Adrenal gland (tissue), 12 donors: Measurements from ENCODE around the gene ARHGAP18. TPM values are rescaled to one million over a fixed set of nuclear protein-coding genes. Genes with fewer than 3 reads are reported as not detected.

Source experiments
- DNase-seq, 7 donors: peaks; one replicate each; pipeline ENCODE4 v3.0.0-alpha.2; 2019 to 2020
- H3K27ac ChIP-seq, 5 donors: fragments of 200-600 bp; sonication (generic) in 4 of 5; 1 replicate in 3 of 5; 2 replicates in 2 of 5; pipeline versions ENCODE4 v1.5.1 to v1.8.0; 2016 to 2020; ENCODE audit warnings: mild to moderate bottlenecking in 1 of 5
- H3K27me3 ChIP-seq: fragments of 200-600 bp; 2 replicates; pipeline ENCODE4 v1.8.0; 2021
- H3K36me3 ChIP-seq, 2 donors: fragments of 200-600 bp; replicated peaks in 1 of 2; 1 replicate in 1 of 2; 2 replicates in 1 of 2; pipeline versions ENCODE4 v1.5.1 to v1.8.0; 2018 to 2022
- H3K4me1 ChIP-seq, 2 donors: fragments of 200-600 bp; replicated peaks in 1 of 2; 1 replicate in 1 of 2; 2 replicates in 1 of 2; pipeline versions ENCODE4 v1.5.1 to v1.8.0; 2018 to 2021
- H3K4me3 ChIP-seq, 4 donors: fragments of 200-600 bp; sonication (generic) in 3 of 4; one replicate each; pipeline ENCODE4 v1.5.1; 2016 to 2018
- H3K9me3 ChIP-seq, 3 donors: fragments of 200-600 bp; sonication (generic) in 1 of 3; replicated peaks in 1 of 3; 1 replicate in 2 of 3; 2 replicates in 1 of 3; pipeline versions ENCODE4 v1.5.1 to v1.8.0; 2016 to 2021
- CTCF ChIP-seq, 6 experiments: fragments of 450-650 bp in 4 of 6; fragments of 200-600 bp in 2 of 6; sonication (generic) in 1 of 6; IDR thresholded peaks; 1 replicate in 5 of 6; 2 replicates in 1 of 6; pipeline versions ENCODE4 v1.5.1 to v1.8.0; 2016 to 2021; ENCODE audit warnings: antibody characterized with exemption in 6 of 6, mild to moderate bottlenecking in 2 of 6, moderate library complexity in 1 of 6
- POLR2A ChIP-seq, 2 donors: fragments of 450-650 bp; IDR thresholded peaks; one replicate each; pipeline ENCODE4 v1.6.1; 2017; ENCODE audit warnings: antibody characterized with exemption in 2 of 2, mild to moderate bottlenecking in 2 of 2, moderate library complexity in 1 of 2
- WGBS, 4 donors: extraction: QIAGEN DNeasy Blood & Tissue Kit in 2 of 4; methylation state at CpG; one replicate each; pipeline versions ENCODE4 v1.1.5 to v1.1.7; 2013 to 2017; 5-methylcytosine and 5-hydroxymethylcytosine counted together
- intact Hi-C, 2 donors: fragments of 100-400 bp; cut with DNase I; formaldehyde crosslinking; loops; one replicate each; pipeline versions ENCODE4 v1.14.1 to v1.15.0; 2022 to 2023
- polyA plus RNA-seq, 3 donors: library from polyadenylated mRNA; stranded (reverse); fragments of 200-250 nt in 2 of 3; fragments of 350-450 nt in 1 of 3; fragmentation: Illumina TruSeq in 1 of 3; extraction: RNeasy Lipid Tissue Mini Kit (QIAGEN cat#74804) in 1 of 3; gene quantifications; one replicate each; pipeline ENCODE4 v1.2.3, GENCODE V29; 2013 to 2014
- total RNA-seq, 9 donors: library from RNA; depleted of rRNA in 4 of 9; stranded (reverse); fragments of >200 nt in 4 of 9; fragments of 120-200 nt in 1 of 9; fragmentation: NEBNext Ultra II Directional in 1 of 9; extraction: Animal tissue kit (Norgen Biotek cat#: 25700) in 1 of 9; gene quantifications; one replicate each; pipeline versions ENCODE4 v1.1.0 to v1.2.4, GENCODE V29; 2013 to 2023
- donor health status: healthy with polysubstance abuse.
- donor health status: Bipolar disorder and iron deficiency.
- donor health status: DM: yes; HTN: yes; CAD: no.
- donor health status: DM: no; HTN: no; CAD: no.
- donor health status: DM: no; HTN: no; CAD: no.
- donor health status: DM: yes; HTN: yes; CAD: no.

ARHGAP18 gene
- total and polyA plus RNA-seq, 12 donors = 22.0 to 101 (median 75.8) TPM

GRCh38 chr6:129663531-129663930, 46.4 kb downstream of the ARHGAP18 start:
- Histone ChIP-seq H3K9me3 (no peaks in the 10 kb centered on the region), H3K4me3 (no peak overlapping the region), H3K36me3 (no peaks in the 10 kb centered on the region), H3K4me1 (peaks cover 33 to 81% of the 10 kb centered on the region in 2 donors), H3K27ac (peak overlapping the region in 2 of 5 donors; percentile 80 to 82), H3K27me3 (no peaks in the 10 kb centered on the region)
- intact Hi-C loops = no loop called here
- DNase-seq = no peak
- no peak for TF ChIP-seq CTCF (IDR thresholded peaks at IDR 0.05)
- TF ChIP-seq POLR2A (IDR thresholded peaks at IDR 0.05) = no peak
- WGBS, 4 donors = 40 to 64% (median 61%) methylated on average over 3 of the region's 3 CpGs

- Histone ChIP-seq H3K4me3 (no peak overlapping the region), H3K27me3 (no peaks in the 10 kb centered on the region), H3K36me3 (no peaks in the 10 kb centered on the region), H3K9me3 (no peaks in the 10 kb centered on the region), H3K27ac (peak overlapping the region in 3 of 5 donors; percentile 39 to 82 (median 80)), H3K4me1 (peaks cover 33 to 81% of the 10 kb centered on the region in 2 donors)
- intact Hi-C loops = no loop called here
- TF ChIP-seq CTCF (IDR thresholded peaks at IDR 0.05) = no peak
- TF ChIP-seq POLR2A (IDR thresholded peaks at IDR 0.05) = no peak
- WGBS, 4 donors = 50 to 70% (median 65%) methylated on average over 4 of the region's 4 CpGs
- no peak for DNase-seq
Measured at GRCh38 chr6:129662980-129663431, 47.0 kb downstream of the ARHGAP18 start.

- no peak for DNase-seq
- H3K27ac ChIP-seq = peak overlapping the region in 4 of 5 donors; percentile 39 to 82 (median 70)
- intact Hi-C loops = no loop called here
- WGBS, 4 donors = 32 to 45% (median 35%) methylated on average over 2 of the region's 2 CpGs
- H3K9me3 ChIP-seq = no peaks in the 10 kb centered on the region
- no peaks in the 10 kb centered on the region for H3K36me3 ChIP-seq
- H3K4me3 ChIP-seq = no peak overlapping the region
- TF ChIP-seq POLR2A (IDR thresholded peaks at IDR 0.05) = no peak
- H3K4me1 ChIP-seq = peaks cover 33 to 74% of the 10 kb centered on the region in 2 donors
- no peaks in the 10 kb centered on the region for H3K27me3 ChIP-seq
Measured at GRCh38 chr6:129662406-129662766, 47.6 kb downstream of the ARHGAP18 start.

- no peak overlapping the region for H3K4me3 ChIP-seq
- no peaks in the 10 kb centered on the region for H3K27me3 ChIP-seq
- H3K36me3 ChIP-seq = no peaks in the 10 kb centered on the region
- 75 to 80% (median 79%) methylated on average over 7 of the region's 7 CpGs for WGBS, 4 donors
- no peaks in the 10 kb centered on the region for H3K9me3 ChIP-seq
- peak in 5 of 7 donors; percentile 45 to 75 (median 57) for DNase-seq
- intact Hi-C loops = no loop called here
- peak overlapping the region in 4 of 5 donors; percentile 39 to 82 (median 70) for H3K27ac ChIP-seq
- peaks cover 33 to 68% of the 10 kb centered on the region in 2 donors for H3K4me1 ChIP-seq
- TF ChIP-seq CTCF (IDR thresholded peaks at IDR 0.05) = no peak
- TF ChIP-seq POLR2A (IDR thresholded peaks at IDR 0.05) = peak in 1 of 2 donors; percentile 29
Measured at GRCh38 chr6:129661536-129662405, 48.2 kb downstream of the ARHGAP18 start.
